ENCODE results near the gene NADK.

Gene NADK, protein sequence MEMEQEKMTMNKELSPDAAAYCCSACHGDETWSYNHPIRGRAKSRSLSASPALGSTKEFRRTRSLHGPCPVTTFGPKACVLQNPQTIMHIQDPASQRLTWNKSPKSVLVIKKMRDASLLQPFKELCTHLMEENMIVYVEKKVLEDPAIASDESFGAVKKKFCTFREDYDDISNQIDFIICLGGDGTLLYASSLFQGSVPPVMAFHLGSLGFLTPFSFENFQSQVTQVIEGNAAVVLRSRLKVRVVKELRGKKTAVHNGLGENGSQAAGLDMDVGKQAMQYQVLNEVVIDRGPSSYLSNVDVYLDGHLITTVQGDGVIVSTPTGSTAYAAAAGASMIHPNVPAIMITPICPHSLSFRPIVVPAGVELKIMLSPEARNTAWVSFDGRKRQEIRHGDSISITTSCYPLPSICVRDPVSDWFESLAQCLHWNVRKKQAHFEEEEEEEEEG

DNA sequence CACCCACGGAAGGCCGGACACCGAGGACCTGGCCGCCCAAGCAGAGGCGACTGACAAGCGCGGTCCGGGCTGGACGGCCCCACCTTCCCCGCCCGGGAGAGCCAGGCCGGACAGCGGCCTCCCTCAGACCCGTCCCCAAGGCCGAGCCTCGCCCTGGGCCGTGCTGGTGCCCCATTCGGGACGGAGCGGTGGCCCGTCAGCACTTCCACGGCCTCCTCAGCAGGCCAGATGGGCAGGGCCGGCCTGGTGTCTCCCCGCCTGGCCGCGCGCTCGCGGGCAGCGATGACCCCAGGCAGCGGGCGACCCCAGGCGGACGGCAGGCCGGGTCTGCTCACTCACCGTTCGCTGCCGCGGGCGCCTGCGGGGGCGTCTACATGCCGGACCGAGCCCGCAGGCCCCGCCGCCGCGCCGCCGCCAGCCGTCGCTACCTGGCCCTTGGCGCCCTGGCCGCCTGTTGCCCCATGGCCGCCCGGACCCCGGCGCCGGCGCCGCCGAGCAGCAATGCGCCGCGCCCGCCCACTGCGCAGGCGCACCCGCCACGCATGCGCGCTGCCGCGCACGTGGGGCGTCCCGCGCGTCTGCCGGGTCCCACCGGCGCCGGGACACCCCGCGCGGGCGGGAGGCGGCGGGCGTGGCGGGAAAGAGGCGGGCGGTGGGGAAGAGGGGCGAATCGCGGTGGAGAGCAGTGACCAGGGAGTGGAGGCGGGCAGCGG is at the start of gene NADK:
TSS of gene NADK (minus strand) at position 521 of the 713 bp plus-strand sequence. CDS start 13,064 bp downstream, outside the sequence.
- in situ Hi-C loops (cut with HindIII; ENCODE audit: low pct_ligation_motif_present, low sequenced_read_pairs), result no loop called here
- peak within 1 kb of the TSS; percentile 81 for H3K4me3 ChIP-seq (ENCODE audit: low read depth, low read length)

DNA sequence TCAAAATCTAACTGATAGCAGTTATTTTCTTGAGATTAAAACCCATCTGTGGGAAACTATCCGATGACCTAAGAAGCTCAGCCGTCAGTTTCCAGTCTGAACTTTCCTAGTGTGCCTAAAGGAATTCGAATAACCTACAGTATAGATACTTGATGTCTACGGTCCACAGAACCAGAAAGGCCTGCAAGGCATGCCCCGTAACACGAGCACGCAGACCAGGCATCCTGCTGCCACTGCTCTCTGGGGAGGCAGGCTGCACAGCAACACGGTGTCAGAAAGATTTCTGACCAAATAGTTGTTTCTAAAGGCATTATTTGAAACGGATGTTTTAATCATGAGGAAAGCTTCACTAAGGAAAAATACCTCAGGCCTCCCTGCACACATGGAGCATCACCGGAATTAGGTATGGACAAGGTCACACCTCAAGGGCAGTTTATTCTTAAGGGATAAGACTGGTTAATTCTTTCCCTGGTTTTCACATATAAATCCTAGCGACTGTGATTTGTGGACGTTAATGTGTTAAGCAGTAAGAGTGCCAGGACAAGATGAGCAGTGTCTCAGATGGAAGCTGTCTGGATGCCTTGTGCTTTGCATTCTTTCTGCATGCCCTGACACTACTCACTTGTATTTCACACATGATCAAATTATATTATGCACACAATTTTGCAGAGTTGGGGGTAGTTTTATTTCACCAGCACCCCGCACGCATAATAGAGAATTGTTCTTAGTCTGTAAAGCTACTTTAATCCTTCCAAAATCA is 49.0 kb upstream of the NADK start:
- in situ Hi-C loops (cut with HindIII; ENCODE audit: low pct_ligation_motif_present, low sequenced_read_pairs), result loop anchor here (10.0 kb wide), 1 partner anchor 58 kb away; no protein-coding TSS in a partner anchor

More for the DNA sequence above, at the start of gene NADK:
- no peaks in the 10 kb centered on the region for H3K27me3 ChIP-seq (replicated peaks)
- no peak for DNase-seq
- peak within 1 kb of the TSS; percentile 53 for H3K27ac ChIP-seq
- H3K36me3 ChIP-seq (replicated peaks), result no peaks in the 10 kb centered on the region
- TF ChIP-seq, protein P1, sequence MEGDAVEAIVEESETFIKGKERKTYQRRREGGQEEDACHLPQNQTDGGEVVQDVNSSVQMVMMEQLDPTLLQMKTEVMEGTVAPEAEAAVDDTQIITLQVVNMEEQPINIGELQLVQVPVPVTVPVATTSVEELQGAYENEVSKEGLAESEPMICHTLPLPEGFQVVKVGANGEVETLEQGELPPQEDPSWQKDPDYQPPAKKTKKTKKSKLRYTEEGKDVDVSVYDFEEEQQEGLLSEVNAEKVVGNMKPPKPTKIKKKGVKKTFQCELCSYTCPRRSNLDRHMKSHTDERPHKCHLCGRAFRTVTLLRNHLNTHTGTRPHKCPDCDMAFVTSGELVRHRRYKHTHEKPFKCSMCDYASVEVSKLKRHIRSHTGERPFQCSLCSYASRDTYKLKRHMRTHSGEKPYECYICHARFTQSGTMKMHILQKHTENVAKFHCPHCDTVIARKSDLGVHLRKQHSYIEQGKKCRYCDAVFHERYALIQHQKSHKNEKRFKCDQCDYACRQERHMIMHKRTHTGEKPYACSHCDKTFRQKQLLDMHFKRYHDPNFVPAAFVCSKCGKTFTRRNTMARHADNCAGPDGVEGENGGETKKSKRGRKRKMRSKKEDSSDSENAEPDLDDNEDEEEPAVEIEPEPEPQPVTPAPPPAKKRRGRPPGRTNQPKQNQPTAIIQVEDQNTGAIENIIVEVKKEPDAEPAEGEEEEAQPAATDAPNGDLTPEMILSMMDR (IDR thresholded peaks at IDR 0.05; ENCODE audit: low read depth, low read length, missing control alignments), result no peak

DNA sequence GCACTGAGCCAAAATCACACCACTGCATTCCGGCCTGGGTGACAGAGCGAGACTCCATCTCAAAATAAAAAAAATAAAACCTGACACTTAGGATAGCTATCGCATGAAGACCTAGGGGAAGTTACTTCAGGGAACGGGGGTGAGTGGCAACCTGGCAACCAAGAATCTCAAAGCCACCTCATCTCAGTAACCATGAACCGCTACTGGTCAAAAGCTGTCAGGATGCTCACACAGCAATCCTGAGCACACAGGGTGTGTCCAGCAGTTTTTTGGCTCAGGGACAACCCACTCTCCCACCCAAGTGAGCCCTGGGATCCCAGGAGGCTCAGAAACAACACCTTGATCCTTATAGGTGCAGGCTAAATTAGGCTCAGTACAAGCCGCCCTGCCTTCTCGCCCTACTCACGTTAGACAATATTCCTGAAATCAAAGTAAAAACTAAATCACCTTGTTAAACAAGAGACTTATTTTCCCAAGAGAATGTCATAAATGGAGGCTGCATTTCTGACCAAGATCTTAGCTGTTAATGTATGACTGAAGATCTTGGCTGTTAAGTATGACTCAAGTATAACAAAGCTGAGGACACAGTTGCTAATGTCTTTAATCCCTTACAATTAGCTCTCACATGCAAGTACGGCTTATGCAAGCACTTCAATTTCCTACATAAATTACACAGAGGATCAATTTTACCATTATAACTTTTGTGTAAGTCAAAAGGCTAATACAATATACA is 48.3 kb upstream of the NADK start:
- Histone ChIP-seq H3K27me3 (replicated peaks) (no peaks in the 10 kb centered on the region), H3K27ac (peak overlapping the region; percentile 48), H3K4me3 (ENCODE audit: low read depth, low read length) (no peak overlapping the region), H3K36me3 (replicated peaks) (peaks cover 48% of the 10 kb centered on the region)
- TF ChIP-seq, protein P1 (IDR thresholded peaks at IDR 0.05; ENCODE audit: low read depth, low read length, missing control alignments), result no peak
- no peak for DNase-seq
- in situ Hi-C loops (cut with HindIII; ENCODE audit: low pct_ligation_motif_present, low sequenced_read_pairs), result loop anchor here (10.0 kb wide), 1 partner anchor 58 kb away; no protein-coding TSS in a partner anchor

More for the DNA sequence above, 49.0 kb upstream of the NADK start:
- DNase-seq, result no peak
- TF ChIP-seq, protein P1 (IDR thresholded peaks at IDR 0.05; ENCODE audit: low read depth, low read length, missing control alignments), result no peak
- no peak overlapping the region for H3K4me3 ChIP-seq (ENCODE audit: low read depth, low read length)
- H3K27ac ChIP-seq, result peak overlapping the region; percentile 48
- peaks cover 47% of the 10 kb centered on the region for H3K36me3 ChIP-seq (replicated peaks)
- no peaks in the 10 kb centered on the region for H3K27me3 ChIP-seq (replicated peaks)

DNA sequence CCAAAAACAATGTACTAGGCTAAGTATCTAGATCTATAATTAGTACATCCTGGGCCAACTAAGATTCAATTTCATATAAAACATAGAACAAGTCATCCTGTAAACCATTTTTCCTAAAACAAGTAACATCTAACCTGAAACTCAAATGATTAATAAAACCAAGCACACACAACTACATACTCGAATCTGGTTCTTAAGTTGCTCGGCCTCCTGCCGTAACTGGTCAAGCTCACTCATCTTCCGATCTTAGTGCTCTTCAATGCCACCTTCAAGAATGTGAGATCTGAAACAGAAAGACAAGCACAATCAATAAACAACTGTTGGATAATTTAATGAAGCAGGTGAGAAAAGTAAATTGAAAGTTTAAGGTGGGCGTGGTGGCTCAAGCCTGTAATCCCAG is 46.9 kb upstream of the NADK start:
- Histone ChIP-seq H3K27me3 (replicated peaks) (no peaks in the 10 kb centered on the region), H3K36me3 (replicated peaks) (peaks cover 52% of the 10 kb centered on the region), H3K27ac (no peak overlapping the region), H3K4me3 (ENCODE audit: low read depth, low read length) (no peak overlapping the region)
- in situ Hi-C loops (cut with HindIII; ENCODE audit: low pct_ligation_motif_present, low sequenced_read_pairs), result loop anchor here (10.0 kb wide), 1 partner anchor 60 kb away; no protein-coding TSS in a partner anchor
- TF ChIP-seq, protein P1 (IDR thresholded peaks at IDR 0.05; ENCODE audit: low read depth, low read length, missing control alignments), result no peak
- no peak for DNase-seq

DNA sequence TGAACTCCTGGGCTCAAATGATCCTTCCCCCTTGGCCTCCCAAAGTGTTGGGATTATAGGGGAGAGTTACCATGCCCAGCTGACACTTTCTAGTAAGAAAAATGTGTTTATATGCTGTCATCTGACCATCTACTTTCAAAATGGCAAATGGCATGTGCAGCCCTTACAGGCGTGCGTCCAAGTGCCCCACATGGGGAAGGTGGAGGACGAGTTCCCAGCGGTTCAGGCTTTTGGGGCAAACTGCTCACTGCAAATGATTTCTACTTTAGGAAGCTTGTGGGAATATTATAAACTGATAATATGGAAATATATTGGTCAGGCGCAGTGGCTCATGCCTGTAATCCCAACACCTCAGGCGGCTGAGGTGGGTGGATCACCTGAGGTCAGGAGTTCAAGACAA is 41.5 kb upstream of the NADK start:
- TF ChIP-seq, protein P1 (IDR thresholded peaks at IDR 0.05; ENCODE audit: low read depth, low read length, missing control alignments), result no peak
- H3K36me3 ChIP-seq (replicated peaks), result peaks cover 59% of the 10 kb centered on the region
- no peak for DNase-seq
- H3K27me3 ChIP-seq (replicated peaks), result no peaks in the 10 kb centered on the region
- H3K4me3 ChIP-seq (ENCODE audit: low read depth, low read length), result no peak overlapping the region
- in situ Hi-C loops (cut with HindIII; ENCODE audit: low pct_ligation_motif_present, low sequenced_read_pairs), result loop anchor here (10.0 kb wide), 1 partner anchor 65 kb away; no protein-coding TSS in a partner anchor
- no peak overlapping the region for H3K27ac ChIP-seq

All from brain microvascular endothelial cell (primary cell).